ENCODE results near the gene TMEM232.

- TF ChIP-seq, protein P1, sequence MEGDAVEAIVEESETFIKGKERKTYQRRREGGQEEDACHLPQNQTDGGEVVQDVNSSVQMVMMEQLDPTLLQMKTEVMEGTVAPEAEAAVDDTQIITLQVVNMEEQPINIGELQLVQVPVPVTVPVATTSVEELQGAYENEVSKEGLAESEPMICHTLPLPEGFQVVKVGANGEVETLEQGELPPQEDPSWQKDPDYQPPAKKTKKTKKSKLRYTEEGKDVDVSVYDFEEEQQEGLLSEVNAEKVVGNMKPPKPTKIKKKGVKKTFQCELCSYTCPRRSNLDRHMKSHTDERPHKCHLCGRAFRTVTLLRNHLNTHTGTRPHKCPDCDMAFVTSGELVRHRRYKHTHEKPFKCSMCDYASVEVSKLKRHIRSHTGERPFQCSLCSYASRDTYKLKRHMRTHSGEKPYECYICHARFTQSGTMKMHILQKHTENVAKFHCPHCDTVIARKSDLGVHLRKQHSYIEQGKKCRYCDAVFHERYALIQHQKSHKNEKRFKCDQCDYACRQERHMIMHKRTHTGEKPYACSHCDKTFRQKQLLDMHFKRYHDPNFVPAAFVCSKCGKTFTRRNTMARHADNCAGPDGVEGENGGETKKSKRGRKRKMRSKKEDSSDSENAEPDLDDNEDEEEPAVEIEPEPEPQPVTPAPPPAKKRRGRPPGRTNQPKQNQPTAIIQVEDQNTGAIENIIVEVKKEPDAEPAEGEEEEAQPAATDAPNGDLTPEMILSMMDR (IDR thresholded peaks at IDR 0.05; ENCODE audit: low read depth, low read length, poor library complexity, severe bottlenecking) = no peak
- TF ChIP-seq EZH2phosphoT487 (IDR thresholded peaks at IDR 0.05; ENCODE audit: borderline replicate concordance, low read length) = no peak
These were observed 26.5 kb upstream of the TMEM232 start for GRCh38 chr5:110752953-110753352.
